Activated CD4-positive, alpha-beta memory T cell treated with anti-CD3 and anti-CD28 coated beads for 36 hours (primary cell): ENCODE data around the gene RBM33. TPM values are rescaled to one million over a fixed set of nuclear protein-coding genes. Genes with fewer than 3 reads are reported as not detected.
"Not testable (repeated sequence)": the region's sequence is repeated elsewhere in the genome, so short reads cannot be mapped to it uniquely, and the experiment has no call there.

Experiments used
- CTCF ChIA-PET: fragments of 350-600 bp; sonication (Branson Sonifier 250); formaldehyde crosslinking; loops from one replicate; lab custom pipeline; 2021; ENCODE audit warnings: antibody characterized with exemption, inconsistent platforms; lab: Charles Lee
- POLR2A ChIA-PET: fragments of 350-600 bp; sonication (Branson Sonifier 250); formaldehyde crosslinking; loops from one replicate; lab custom pipeline; 2021; ENCODE audit warnings: antibody characterized with exemption; lab: Charles Lee
- DNase-seq: peaks from one replicate; pipeline ENCODE4 v3.0.0-alpha.2; 2020
- H3K27ac Mint-ChIP-seq: one replicate; pipeline ENCODE4 v1.8.0; 2021; ENCODE audit warnings: mixed read lengths
- H3K27me3 Mint-ChIP-seq: one replicate; pipeline ENCODE4 v1.8.0; 2021; ENCODE audit warnings: mixed read lengths
- H3K36me3 Mint-ChIP-seq: one replicate; pipeline ENCODE4 v1.8.0; 2021; ENCODE audit warnings: mixed read lengths
- H3K4me1 Mint-ChIP-seq: one replicate; pipeline ENCODE4 v1.8.0; 2021; ENCODE audit warnings: low read depth, mixed read lengths
- H3K4me3 Mint-ChIP-seq: one replicate; pipeline ENCODE4 v1.8.0; 2021; ENCODE audit warnings: mild to moderate bottlenecking, mixed read lengths
- H3K9me3 Mint-ChIP-seq: one replicate; pipeline ENCODE4 v1.8.0; 2021; ENCODE audit warnings: mixed read lengths
- intact Hi-C: fragments of 100-400 bp; cut with micrococcal nuclease; formaldehyde crosslinking; loops from one replicate; pipeline ENCODE4 v1.15.1; 2023
- total RNA-seq, 2 experiments: library from RNA; stranded (reverse); gene quantifications; one replicate each; pipeline ENCODE4 v1.2.3, GENCODE V29; 2021

The RBM33 gene
- total RNA-seq, 2 experiments from 2014 or later, result 57.7 to 65.3 TPM

DNA sequence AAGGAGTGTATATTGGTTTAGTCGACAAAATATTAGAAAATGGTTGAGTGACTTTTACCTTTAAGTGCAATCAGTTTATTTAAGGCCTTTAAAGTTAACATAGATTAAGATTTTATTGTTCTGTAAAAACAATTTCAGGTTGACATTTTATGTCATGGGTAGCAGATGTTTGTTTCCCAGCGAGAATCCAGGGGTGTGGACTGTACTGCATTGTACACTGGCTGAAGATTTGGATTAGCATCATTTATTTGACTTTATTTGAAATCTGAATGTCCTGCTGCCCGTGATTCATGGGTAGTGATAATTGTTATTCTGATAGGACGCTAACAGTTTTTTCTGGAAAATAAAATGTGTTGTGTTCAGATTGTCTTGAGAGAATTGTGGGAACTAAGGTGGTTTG is 39.3 kb downstream of the RBM33 start:
- Mint-ChIP-seq H3K27me3 (no peaks in the 10 kb centered on the region), H3K4me3 (no peak overlapping the region), H3K36me3 (peaks cover 62% of the 10 kb centered on the region), H3K27ac (no peak overlapping the region), H3K9me3 (peaks cover 6% of the 10 kb centered on the region), H3K4me1 (peaks cover 63% of the 10 kb centered on the region)
- intact Hi-C loops, result no loop called here
- POLR2A ChIA-PET, result no interaction called here
- CTCF ChIA-PET, result no interaction called here
- no peak for DNase-seq

DNA sequence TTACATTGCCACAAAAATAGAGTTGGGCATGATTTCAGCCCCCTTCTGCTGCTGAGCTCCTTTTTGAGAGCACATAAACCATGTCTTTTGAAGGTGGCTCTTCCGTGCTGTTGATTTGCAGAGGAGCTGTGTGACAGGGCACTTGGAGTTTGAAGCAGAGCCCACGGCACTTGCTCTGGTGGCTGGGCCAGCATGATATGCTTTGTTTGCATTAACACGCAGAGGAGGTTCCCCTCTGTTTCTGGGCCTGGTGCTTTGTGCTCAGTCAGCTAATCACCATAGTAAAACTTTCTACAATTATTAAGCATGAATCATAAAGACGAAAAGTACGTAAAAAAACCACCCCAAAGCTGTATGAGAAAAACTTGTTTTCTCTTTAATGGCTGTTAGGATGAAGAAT is 40.1 kb downstream of the RBM33 start:
- ChIA-PET POLR2A (no interaction called here), CTCF (no interaction called here)
- H3K4me3 Mint-ChIP-seq, result no peak overlapping the region
- H3K36me3 Mint-ChIP-seq, result peaks cover 59% of the 10 kb centered on the region
- H3K9me3 Mint-ChIP-seq, result peaks cover 6% of the 10 kb centered on the region
- no peak for DNase-seq
- no peaks in the 10 kb centered on the region for H3K27me3 Mint-ChIP-seq
- H3K4me1 Mint-ChIP-seq, result peaks cover 68% of the 10 kb centered on the region
- intact Hi-C loops, result no loop called here
- H3K27ac Mint-ChIP-seq, result peak overlapping the region; percentile 32

DNA sequence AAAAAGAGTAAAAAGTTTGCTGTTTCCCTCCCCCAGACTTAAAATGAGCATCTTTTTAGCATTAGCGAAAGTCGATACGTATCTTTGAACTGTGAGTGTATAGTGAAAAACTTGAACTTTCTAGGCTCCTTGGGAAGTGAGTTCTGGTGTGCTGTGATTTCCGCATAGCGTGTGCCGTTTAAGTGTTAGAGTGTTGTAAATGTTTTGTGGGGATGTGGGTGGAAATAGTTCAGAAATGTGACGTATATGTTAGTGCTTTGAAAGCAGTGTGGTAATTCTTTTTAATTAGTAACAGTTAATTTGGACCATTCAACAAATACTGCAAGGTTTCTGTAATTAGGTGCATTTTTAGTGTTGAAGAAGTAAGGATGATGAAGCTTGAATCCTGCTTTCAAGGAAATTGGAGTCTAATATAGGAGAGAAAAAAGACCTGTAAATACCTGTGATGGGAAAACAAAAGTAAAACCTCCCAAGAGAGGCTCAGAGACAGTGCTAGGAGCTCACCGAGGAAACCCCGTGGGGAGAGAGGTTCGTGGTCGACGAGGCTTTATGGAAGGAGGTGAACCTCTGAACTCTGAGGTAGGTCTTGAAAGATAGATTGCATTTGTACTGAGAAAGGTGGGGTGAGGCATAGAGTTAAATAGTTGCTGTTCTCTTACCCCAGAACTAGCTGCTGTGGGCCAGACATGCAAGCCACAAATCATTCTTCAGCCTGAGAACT is 40.8 kb downstream of the RBM33 start:
- H3K27me3 Mint-ChIP-seq, result no peaks in the 10 kb centered on the region
- ChIA-PET POLR2A (no interaction called here), CTCF (no interaction called here)
- intact Hi-C loops, result no loop called here
- peak; percentile 25 for DNase-seq
- peaks cover 75% of the 10 kb centered on the region for H3K4me1 Mint-ChIP-seq
- peaks cover 6% of the 10 kb centered on the region for H3K9me3 Mint-ChIP-seq
- peak overlapping the region; percentile 10 for H3K4me3 Mint-ChIP-seq
- H3K27ac Mint-ChIP-seq, result peak overlapping the region; percentile 59
- peaks cover 63% of the 10 kb centered on the region for H3K36me3 Mint-ChIP-seq

DNA sequence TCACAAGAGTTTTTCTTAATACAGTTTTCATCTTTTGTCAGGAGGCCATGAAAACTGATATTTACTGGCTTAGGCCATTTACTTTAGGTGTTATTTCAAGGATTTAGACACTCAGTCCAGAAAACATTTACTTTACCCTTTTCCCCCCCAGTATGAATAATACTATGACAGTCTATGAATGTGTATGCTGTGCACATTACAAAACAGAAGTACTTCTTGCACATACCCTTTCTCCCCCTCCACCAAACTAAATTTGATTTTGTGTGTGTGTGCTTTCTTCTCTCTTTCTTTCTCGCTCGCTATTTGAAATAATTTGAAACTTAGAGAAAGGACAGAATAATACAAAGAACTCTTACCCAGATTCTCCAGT is 41.3 kb downstream of the RBM33 start:
- CTCF ChIA-PET, result interaction anchor here (0.7 kb wide), 1 partner anchor 53 kb away, joined by 3 read pairs; no protein-coding TSS in a partner anchor

DNA sequence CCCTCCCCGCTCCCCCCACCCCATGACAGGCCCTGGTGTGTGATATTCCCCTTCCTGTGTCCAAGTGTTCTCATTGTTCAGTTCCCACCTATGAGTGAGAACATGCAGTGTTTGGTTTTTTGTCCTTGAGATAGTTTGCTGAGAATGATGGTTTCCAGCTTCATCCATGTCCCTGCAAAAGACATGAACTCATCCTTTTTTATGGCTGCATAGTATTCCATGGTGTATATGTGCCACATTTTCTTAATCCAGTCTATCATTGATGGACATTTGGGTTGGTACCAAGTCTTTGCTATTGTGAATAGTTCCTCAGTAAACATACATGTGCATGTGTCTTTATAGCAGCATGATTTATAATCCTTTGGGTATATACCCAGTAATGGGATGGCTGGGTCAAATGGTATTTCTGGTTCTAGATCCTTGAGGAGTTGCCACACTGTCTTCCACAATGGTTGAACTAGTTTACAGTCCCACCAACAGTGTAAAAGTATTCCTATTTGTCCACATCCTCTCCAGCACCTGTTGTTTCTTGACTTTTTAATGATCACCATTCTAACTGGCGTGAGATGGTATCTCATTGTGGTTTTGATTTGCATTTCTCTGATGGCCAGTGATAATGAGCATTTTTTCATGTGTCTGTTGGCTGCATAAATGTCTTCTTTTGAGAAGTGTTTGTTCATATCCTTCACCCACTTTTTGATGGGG is 42.3 kb downstream of the RBM33 start:
- H3K4me3 Mint-ChIP-seq, H3K27ac Mint-ChIP-seq, H3K27me3 Mint-ChIP-seq, H3K9me3 Mint-ChIP-seq, intact Hi-C loops, POLR2A ChIA-PET, DNase-seq: not testable (repeated sequence)
- CTCF ChIA-PET, result interaction anchor here (0.7 kb wide), 1 partner anchor 52 kb away, joined by 3 read pairs; no protein-coding TSS in a partner anchor
- peaks cover 73% of the 10 kb centered on the region for H3K4me1 Mint-ChIP-seq
- H3K36me3 Mint-ChIP-seq, result peaks cover 57% of the 10 kb centered on the region

More for the DNA sequence above, 41.3 kb downstream of the RBM33 start:
- H3K36me3 Mint-ChIP-seq, result peaks cover 61% of the 10 kb centered on the region
- no peaks in the 10 kb centered on the region for H3K27me3 Mint-ChIP-seq
- H3K4me1 Mint-ChIP-seq, result peaks cover 74% of the 10 kb centered on the region
- peaks cover 6% of the 10 kb centered on the region for H3K9me3 Mint-ChIP-seq
- DNase-seq, result no peak
- peak overlapping the region; percentile 59 for H3K27ac Mint-ChIP-seq
- POLR2A ChIA-PET, result no interaction called here
- no peak overlapping the region for H3K4me3 Mint-ChIP-seq
- intact Hi-C loops, result no loop called here

DNA sequence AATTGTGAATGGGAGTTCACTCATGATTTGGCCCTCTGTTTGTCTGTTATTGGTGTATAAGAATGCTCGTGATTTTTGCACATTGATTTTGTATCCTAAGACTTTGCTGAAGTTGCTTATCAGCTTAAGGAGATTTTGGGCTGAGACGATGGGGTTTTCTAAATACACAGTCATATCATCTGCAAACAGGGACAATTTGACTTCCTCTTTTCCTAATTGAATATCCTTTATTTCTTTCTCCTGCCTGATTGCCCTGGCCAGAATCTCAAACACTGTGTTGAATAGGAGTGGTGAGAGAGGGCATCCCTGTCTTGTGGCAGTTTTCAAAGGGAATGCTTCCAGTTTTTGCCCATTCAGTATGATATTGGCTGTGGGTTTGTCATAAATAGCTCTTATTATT is 43.8 kb downstream of the RBM33 start:
- CTCF ChIA-PET, H3K9me3 Mint-ChIP-seq, H3K27me3 Mint-ChIP-seq, DNase-seq, H3K27ac Mint-ChIP-seq, intact Hi-C loops, H3K4me3 Mint-ChIP-seq, POLR2A ChIA-PET: not testable (repeated sequence)
- H3K36me3 Mint-ChIP-seq, result peaks cover 48% of the 10 kb centered on the region
- H3K4me1 Mint-ChIP-seq, result peaks cover 77% of the 10 kb centered on the region

DNA sequence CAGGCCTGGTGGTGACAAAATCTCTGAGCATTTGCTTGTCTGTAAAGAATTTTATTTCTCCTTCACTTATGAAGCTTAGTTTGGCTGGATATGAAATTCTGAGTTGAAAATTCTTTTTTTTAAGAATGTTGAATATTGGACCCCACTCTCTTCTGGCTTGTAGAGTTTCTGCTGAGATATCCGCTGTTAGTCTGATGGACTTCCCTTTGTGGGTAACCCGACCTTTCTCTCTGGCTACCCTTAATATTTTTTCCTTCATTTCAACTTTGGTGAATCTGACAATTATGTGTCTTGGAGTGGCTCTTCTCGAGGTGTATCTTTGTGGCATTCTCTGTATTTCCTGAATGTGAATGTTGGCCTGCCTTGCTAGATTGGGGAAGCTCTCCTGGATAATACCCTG is 46.2 kb downstream of the RBM33 start:
- H3K27ac Mint-ChIP-seq, H3K4me3 Mint-ChIP-seq, DNase-seq, H3K27me3 Mint-ChIP-seq, H3K9me3 Mint-ChIP-seq, intact Hi-C loops, POLR2A ChIA-PET, CTCF ChIA-PET: not testable (repeated sequence)
- peaks cover 71% of the 10 kb centered on the region for H3K4me1 Mint-ChIP-seq
- peaks cover 33% of the 10 kb centered on the region for H3K36me3 Mint-ChIP-seq

DNA sequence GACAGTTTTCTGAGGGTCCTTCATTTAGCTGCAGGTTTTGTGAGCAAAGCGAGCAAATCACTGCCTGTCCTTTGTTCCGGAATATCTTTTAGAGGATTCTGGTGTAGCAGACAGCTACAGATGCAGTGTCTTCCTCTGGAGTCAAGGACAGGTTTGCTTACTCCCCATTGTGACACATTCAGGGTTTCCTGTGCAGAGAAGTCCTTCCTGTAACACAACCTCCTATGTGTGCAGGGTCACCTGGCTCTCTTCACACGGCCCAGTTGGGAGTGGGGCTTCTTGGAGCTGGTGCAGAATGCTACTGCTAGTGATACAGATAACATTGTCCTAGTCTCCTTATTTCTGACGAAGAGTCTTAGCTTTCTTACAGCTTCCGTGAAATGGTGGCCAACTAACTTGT is 47.9 kb downstream of the RBM33 start:
- intact Hi-C loops, result no loop called here
- CTCF ChIA-PET, result interaction anchor here (2.4 kb wide), 1 partner anchor 94 kb away, joined by 7 read pairs; no protein-coding TSS in a partner anchor
- H3K9me3 Mint-ChIP-seq, result no peaks in the 10 kb centered on the region
- H3K27me3 Mint-ChIP-seq, result no peaks in the 10 kb centered on the region
- peaks cover 79% of the 10 kb centered on the region for H3K4me1 Mint-ChIP-seq
- POLR2A ChIA-PET, result no interaction called here
- peaks cover 18% of the 10 kb centered on the region for H3K36me3 Mint-ChIP-seq
- no peak overlapping the region for H3K27ac Mint-ChIP-seq
- no peak for DNase-seq
- H3K4me3 Mint-ChIP-seq, result no peak overlapping the region

DNA sequence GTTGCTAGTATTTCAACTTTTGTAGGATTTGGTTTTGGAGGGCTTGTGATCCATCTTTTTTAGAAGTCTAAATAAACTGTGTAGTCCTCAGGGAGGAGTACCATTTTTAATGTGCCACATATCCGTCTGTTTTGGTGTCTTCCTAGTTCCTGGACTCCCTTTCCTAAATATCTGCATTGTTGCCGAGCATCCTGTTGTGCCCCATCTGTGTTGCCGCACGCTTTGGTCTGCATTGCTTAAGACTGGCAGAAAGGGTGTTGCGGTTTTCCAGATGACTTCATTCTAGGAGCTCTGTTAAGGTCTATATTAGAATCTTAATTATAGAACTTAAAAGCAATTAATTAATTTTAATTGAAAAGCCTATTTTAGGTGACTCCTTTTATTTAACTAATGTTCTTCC is 49.4 kb downstream of the RBM33 start:
- Mint-ChIP-seq H3K27me3 (no peaks in the 10 kb centered on the region), H3K4me1 (peaks cover 80% of the 10 kb centered on the region), H3K36me3 (peaks cover 13% of the 10 kb centered on the region), H3K9me3 (no peaks in the 10 kb centered on the region), H3K27ac (no peak overlapping the region), H3K4me3 (no peak overlapping the region)
- CTCF ChIA-PET, result interaction anchor here (0.6 to 1.0 kb wide), 4 partner anchors 36 to 95 kb away, joined by 3 to 5 read pairs (median 3); no protein-coding TSS in a partner anchor
- intact Hi-C loops, result no loop called here
- POLR2A ChIA-PET, result no interaction called here
- DNase-seq, result no peak

DNA sequence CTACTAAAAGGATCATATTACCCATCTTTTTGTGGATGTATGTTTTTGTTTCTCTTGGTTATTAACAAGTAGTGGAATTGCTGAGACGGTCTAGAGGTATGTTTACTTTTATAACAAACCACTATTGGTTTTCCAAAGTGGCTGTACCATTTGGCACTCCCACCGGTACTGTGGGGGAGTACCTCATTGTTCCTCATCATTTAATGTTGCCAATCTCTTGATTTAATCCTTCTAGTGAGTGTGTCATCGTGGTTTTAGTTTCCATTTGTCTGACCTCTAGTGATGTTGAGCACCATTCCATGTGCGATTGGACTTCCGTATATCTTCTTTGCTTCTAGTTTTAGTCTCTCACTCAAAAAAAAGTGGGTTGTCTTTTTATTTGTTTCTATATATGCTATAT is 50.4 kb downstream of the RBM33 start:
- H3K27me3 Mint-ChIP-seq, result no peaks in the 10 kb centered on the region
- ChIA-PET POLR2A (no interaction called here), CTCF (no interaction called here)
- no peak overlapping the region for H3K4me3 Mint-ChIP-seq
- peaks cover 8% of the 10 kb centered on the region for H3K36me3 Mint-ChIP-seq
- intact Hi-C loops, result no loop called here
- no peaks in the 10 kb centered on the region for H3K9me3 Mint-ChIP-seq
- H3K27ac Mint-ChIP-seq, result no peak overlapping the region
- DNase-seq, result no peak
- peaks cover 75% of the 10 kb centered on the region for H3K4me1 Mint-ChIP-seq

DNA sequence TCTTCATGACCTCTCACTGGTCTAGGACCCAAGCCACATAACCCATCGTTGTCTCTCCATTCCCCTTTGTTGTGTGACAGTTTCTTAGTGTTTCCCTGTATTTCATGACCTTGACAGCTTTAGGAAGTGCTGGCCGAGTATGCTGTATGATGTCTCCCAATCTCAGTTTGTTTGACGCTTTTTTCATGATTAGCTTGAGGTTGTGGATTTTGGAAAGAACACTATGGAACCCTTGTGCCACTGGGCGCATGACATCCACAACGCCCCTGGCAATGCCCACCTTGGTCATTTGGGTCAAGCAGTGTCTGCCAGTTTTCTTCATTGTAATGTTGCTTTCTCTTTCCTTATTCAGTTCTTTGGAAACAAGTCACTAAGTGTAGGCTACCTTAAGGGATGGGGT is 52.3 kb downstream of the RBM33 start:
- Mint-ChIP-seq H3K4me3 (no peak overlapping the region), H3K9me3 (no peaks in the 10 kb centered on the region), H3K27ac (no peak overlapping the region), H3K27me3 (no peaks in the 10 kb centered on the region), H3K36me3 (peaks cover 11% of the 10 kb centered on the region), H3K4me1 (peaks cover 61% of the 10 kb centered on the region)
- DNase-seq, result no peak
- ChIA-PET CTCF (interaction anchor here (1.2 to 2.6 kb wide), 2 partner anchors 98 to 770 kb away, joined by 4 to 9 read pairs; no protein-coding TSS in a partner anchor), POLR2A (no interaction called here)
- intact Hi-C loops, result no loop called here

DNA sequence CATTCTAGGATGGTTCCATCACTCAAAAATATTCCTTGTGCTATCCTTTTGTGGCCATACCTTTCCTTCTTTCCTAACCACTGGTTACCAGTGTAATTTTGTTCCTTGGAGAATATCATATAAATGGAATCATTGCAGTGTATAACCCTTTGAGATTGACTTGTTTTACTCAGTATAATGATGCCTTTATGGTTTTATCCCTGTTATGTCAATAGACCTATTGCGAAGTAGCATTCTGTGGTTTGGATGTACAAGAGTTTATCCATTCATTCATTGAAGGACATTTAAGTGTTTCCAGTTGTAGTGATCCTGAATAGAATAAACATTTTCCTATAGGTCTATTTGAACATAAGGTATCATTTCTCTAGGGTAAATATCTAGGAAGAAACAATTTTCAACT is 54.2 kb downstream of the RBM33 start:
- POLR2A ChIA-PET, result no interaction called here
- DNase-seq, result no peak
- H3K27ac Mint-ChIP-seq, result no peak overlapping the region
- peaks cover 26% of the 10 kb centered on the region for H3K36me3 Mint-ChIP-seq
- H3K9me3 Mint-ChIP-seq, result no peaks in the 10 kb centered on the region
- intact Hi-C loops, result no loop called here
- CTCF ChIA-PET, result no interaction called here
- no peaks in the 10 kb centered on the region for H3K27me3 Mint-ChIP-seq
- peaks cover 60% of the 10 kb centered on the region for H3K4me1 Mint-ChIP-seq
- H3K4me3 Mint-ChIP-seq, result no peak overlapping the region
